Transverse colon (tissue), 4 donors: ENCODE measurements around the gene DNTT. TPM values are rescaled to one million over a fixed set of nuclear protein-coding genes. Genes with fewer than 3 reads are reported as not detected.

Experiments
- DNase-seq: peaks from one replicate; pipeline ENCODE4 v3.0.0-alpha.2; 2019
- H3K27ac ChIP-seq, 4 donors: fragments of 200-600 bp; sonication (generic); 2 replicates each; pipeline ENCODE4 v1.5.1; 2016 to 2018; ENCODE audit warnings: inconsistent platforms in 4 of 4
- H3K27me3 ChIP-seq: fragments of 200-600 bp; sonication (generic); 2 replicates; pipeline ENCODE4 v1.5.1; 2017; ENCODE audit warnings: inconsistent platforms
- H3K36me3 ChIP-seq, 4 donors: fragments of 200-600 bp; sonication (generic); 2 replicates each; pipeline ENCODE4 v1.5.1; 2017 to 2019; ENCODE audit warnings: inconsistent platforms in 4 of 4
- H3K4me1 ChIP-seq, 4 donors: fragments of 200-600 bp; sonication (generic); 2 replicates each; pipeline ENCODE4 v1.5.1; 2017 to 2020; ENCODE audit warnings: inconsistent platforms in 4 of 4
- H3K4me3 ChIP-seq, 4 donors: fragments of 200-600 bp; sonication (generic); 1 replicate in 1 of 4; 2 replicates in 3 of 4; pipeline versions ENCODE4 v1.5.1 to v1.6.1; 2017 to 2019; ENCODE audit warnings: inconsistent platforms in 4 of 4
- H3K9me3 ChIP-seq, 2 donors: fragments of 200-600 bp; sonication (generic); 2 replicates each; pipeline ENCODE4 v1.5.1; 2017 to 2019; ENCODE audit warnings: inconsistent platforms in 2 of 2
- EP300 ChIP-seq: sonication (generic); formaldehyde crosslinking; IDR thresholded peaks from one replicate; pipeline ENCODE4 v1.6.1; 2017; ENCODE audit warnings: antibody characterized with exemption, low read depth
- POLR2A ChIP-seq: fragments of 450-650 bp; IDR thresholded peaks from one replicate; pipeline ENCODE4 v1.6.1; 2016; ENCODE audit warnings: antibody characterized with exemption, mild to moderate bottlenecking, moderate library complexity
- POLR2AphosphoS5 ChIP-seq, 3 donors: sonication (generic); formaldehyde crosslinking; IDR thresholded peaks; one replicate each; pipeline ENCODE4 v1.6.1; 2016; ENCODE audit warnings: antibody characterized with exemption in 3 of 3
- WGBS, 2 donors: methylation state at CpG; one replicate each; pipeline ENCODE4 v1.1.5; 2018; ENCODE audit warnings: low coverage in 1 of 2; 5-methylcytosine and 5-hydroxymethylcytosine counted together
- in situ Hi-C, 4 donors: fragments of 200-750 bp; cut with MboI; loops; one replicate each; pipeline versions ENCODE4 v1.15.0 to v1.15.1; 2017; ENCODE audit warnings: low sequenced_read_pairs in 3 of 4, low pct_ligation_motif_present in 1 of 4, low pct_unique_long_range_greater_than_20kb in 1 of 4
- intact Hi-C: fragments of 100-400 bp; cut with DNase I; formaldehyde crosslinking; loops from one replicate; pipeline ENCODE4 v1.15.1; 2023; ENCODE audit warnings: low total_unique reads
- total RNA-seq, 4 donors: library from RNA; depleted of rRNA; stranded (reverse); fragments of >200 nt; gene quantifications; one replicate each; pipeline ENCODE4 v1.1.0, GENCODE V29; 2016
- TF ChIP-seq, protein P1 (sequence below), 5 experiments: fragments of 200-600 bp in 3 of 5; fragments of 450-650 bp in 2 of 5; sonication (generic) in 3 of 5; IDR thresholded peaks; 1 replicate in 2 of 5; 2 replicates in 3 of 5; pipeline ENCODE4 v1.5.1; 2016 to 2017; ENCODE audit warnings: antibody characterized with exemption in 5 of 5, inconsistent platforms in 3 of 5, mild to moderate bottlenecking in 2 of 5, moderate library complexity in 1 of 5

DNTT gene
- total RNA-seq, 4 donors from 2014 or later: not detected

DNA sequence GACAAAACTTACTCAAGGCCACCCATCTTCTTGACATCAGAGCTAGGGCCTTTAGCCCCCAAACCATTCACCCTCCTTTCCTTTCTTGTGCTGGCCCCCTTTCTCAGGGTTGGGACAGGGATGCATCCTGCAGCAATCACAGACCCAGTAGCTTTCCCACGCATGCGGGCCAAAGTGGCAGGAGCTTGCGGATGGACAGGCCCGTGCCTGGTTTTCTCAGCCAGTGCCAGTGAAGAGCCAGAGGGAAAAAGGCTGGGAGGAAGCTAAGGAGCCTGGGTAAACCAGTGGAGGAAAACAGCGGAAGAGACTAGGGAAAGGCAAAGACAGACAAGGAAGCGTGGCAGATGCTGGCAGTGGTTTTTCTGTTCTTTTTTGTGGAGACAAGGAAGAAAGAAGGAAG, 27.8 kb upstream of the DNTT start:
- Histone ChIP-seq H3K36me3 (no peaks in the 10 kb centered on the region), H3K4me1 (peaks cover 2 to 41% (median 25%) of the 10 kb centered on the region in 4 donors), H3K27ac (peak overlapping the region; percentile 24 to 65 (median 46)), H3K4me3 (no peak overlapping the region), H3K27me3 (no peaks in the 10 kb centered on the region), H3K9me3 (no peaks in the 10 kb centered on the region)
- intact Hi-C loops (no loop called here), in situ Hi-C loops (no loop called here)
- DNase-seq: no peak
- WGBS, 2 donors: 87 to 96% methylated on average over 2 to 6 of the region's 6 CpGs
- TF ChIP-seq, protein P1, sequence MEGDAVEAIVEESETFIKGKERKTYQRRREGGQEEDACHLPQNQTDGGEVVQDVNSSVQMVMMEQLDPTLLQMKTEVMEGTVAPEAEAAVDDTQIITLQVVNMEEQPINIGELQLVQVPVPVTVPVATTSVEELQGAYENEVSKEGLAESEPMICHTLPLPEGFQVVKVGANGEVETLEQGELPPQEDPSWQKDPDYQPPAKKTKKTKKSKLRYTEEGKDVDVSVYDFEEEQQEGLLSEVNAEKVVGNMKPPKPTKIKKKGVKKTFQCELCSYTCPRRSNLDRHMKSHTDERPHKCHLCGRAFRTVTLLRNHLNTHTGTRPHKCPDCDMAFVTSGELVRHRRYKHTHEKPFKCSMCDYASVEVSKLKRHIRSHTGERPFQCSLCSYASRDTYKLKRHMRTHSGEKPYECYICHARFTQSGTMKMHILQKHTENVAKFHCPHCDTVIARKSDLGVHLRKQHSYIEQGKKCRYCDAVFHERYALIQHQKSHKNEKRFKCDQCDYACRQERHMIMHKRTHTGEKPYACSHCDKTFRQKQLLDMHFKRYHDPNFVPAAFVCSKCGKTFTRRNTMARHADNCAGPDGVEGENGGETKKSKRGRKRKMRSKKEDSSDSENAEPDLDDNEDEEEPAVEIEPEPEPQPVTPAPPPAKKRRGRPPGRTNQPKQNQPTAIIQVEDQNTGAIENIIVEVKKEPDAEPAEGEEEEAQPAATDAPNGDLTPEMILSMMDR (IDR thresholded peaks at IDR 0.05): no peak
- TF ChIP-seq POLR2AphosphoS5 (IDR thresholded peaks at IDR 0.05): no peak
- TF ChIP-seq POLR2A: no peak
- TF ChIP-seq EP300: no peak

DNA sequence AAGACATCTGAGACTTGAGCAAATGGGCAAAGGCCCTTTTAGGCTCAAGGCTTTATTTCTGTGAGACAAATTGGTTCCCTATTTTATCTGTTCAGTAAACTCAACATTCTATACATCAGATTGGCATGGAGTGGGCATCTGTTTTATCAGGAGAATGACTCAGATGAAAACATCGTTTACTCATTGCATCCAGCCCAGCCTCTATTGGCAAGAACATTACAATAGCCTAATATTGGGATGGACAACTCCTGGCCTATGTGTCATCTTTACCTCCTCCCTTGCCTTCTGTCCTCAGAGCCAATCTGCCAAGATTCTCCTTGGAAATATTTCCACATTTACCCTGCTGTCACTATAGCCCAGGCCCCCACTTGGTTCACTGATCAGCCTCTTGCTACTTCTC, 27.4 kb upstream of the DNTT start:
- Histone ChIP-seq H3K27me3 (no peaks in the 10 kb centered on the region), H3K4me1 (peaks cover 2 to 37% (median 24%) of the 10 kb centered on the region in 4 donors), H3K27ac (peak overlapping the region in 3 of 4 donors; percentile 24 to 62 (median 29)), H3K9me3 (no peaks in the 10 kb centered on the region), H3K4me3 (no peak overlapping the region), H3K36me3 (no peaks in the 10 kb centered on the region)
- intact Hi-C loops (no loop called here), in situ Hi-C loops (no loop called here)
- no peak for DNase-seq
- TF ChIP-seq POLR2A: no peak
- TF ChIP-seq, protein P1 (IDR thresholded peaks at IDR 0.05): no peak
- TF ChIP-seq POLR2AphosphoS5 (IDR thresholded peaks at IDR 0.05): no peak
- TF ChIP-seq EP300: no peak
- WGBS, 2 donors: 43 to 79% methylated on average over 1 of the region's 1 CpG

DNA sequence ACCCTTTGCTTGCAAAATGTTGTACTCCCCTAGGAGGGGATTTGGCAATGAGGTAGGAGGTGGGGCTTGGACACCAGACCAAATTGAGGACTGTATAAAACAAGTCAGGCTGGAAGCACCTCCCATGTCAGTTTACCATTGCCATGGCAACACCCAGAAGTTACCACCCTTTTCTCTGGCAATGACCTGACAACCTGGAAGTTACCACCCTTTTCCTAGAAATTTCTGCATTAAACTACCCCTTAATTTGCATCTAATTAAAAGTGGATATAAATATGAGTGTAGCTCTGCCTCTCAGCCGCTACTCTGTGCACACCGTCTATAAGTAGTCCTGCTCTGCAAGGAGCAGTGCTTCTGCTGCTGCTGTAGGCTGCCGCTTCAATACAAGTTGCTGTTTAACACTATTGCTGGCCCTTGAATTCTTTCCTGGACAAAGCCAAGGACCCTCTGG, 25.0 kb upstream of the DNTT start:
- Histone ChIP-seq H3K27ac (no peak overlapping the region), H3K9me3 (no peaks in the 10 kb centered on the region), H3K4me1 (peaks cover 0 to 20% (median 11%) of the 10 kb centered on the region in 4 donors), H3K27me3 (no peaks in the 10 kb centered on the region), H3K36me3 (no peaks in the 10 kb centered on the region), H3K4me3 (no peak overlapping the region)
- in situ Hi-C loops (no loop called here), intact Hi-C loops (no loop called here)
- no peak for TF ChIP-seq POLR2AphosphoS5 (IDR thresholded peaks at IDR 0.05)
- no peak for TF ChIP-seq EP300
- TF ChIP-seq POLR2A: no peak
- TF ChIP-seq, protein P1 (IDR thresholded peaks at IDR 0.05): no peak
- no peak for DNase-seq
- WGBS, 2 donors: 89 to 96% methylated on average over 3 of the region's 3 CpGs

DNA sequence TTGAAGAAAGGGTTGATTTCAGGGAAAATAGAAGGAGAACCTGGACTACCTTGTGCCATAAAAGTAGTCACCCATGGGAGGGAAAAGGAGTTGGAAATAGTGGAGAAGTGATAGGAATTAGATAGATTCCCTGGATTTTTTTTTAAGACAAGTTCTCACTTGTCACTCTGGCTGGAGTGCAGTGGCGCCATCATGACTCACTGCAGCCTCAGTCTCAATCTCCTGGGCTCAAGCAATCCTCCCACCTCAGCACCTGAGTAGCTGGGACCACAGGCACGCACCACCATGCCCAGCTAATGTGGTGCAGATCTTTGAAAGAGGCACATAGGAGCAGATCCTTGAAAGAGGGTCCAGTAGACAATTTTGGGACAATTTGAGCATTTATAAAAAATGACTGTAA, 23.4 kb upstream of the DNTT start:
- in situ Hi-C loops: loop anchor here in 1 of 4 donors (5.0 kb wide), 1 partner anchor 49 kb away; no protein-coding TSS in a partner anchor
- intact Hi-C loops: no loop called here

More for the DNA sequence above, 23.4 kb upstream of the DNTT start:
- no peaks in the 10 kb centered on the region for H3K36me3 ChIP-seq
- DNase-seq: no peak
- no peaks in the 10 kb centered on the region for H3K27me3 ChIP-seq
- H3K4me3 ChIP-seq: no peak overlapping the region
- WGBS, 2 donors: 86 to 88% methylated on average over 2 of the region's 2 CpGs
- no peaks in the 10 kb centered on the region for H3K9me3 ChIP-seq
- no peak overlapping the region for H3K27ac ChIP-seq
- TF ChIP-seq, protein P1 (IDR thresholded peaks at IDR 0.05): no peak
- TF ChIP-seq POLR2AphosphoS5 (IDR thresholded peaks at IDR 0.05) (no peak), EP300 (no peak), POLR2A (no peak)
- H3K4me1 ChIP-seq: peaks cover 0 to 25% (median 12%) of the 10 kb centered on the region in 4 donors
